ENCODE measurements around the gene CCDC12. TPM values are rescaled to one million over a fixed set of nuclear protein-coding genes. Genes with fewer than 3 reads are reported as not detected.

CCDC12 gene
- total and polyA plus RNA-seq, 2 donors (not counting 1 experiment from before 2014, with no cell fraction given) = 84.0 to 97.3 TPM

GRCh38 chr3:47003461-47004368 lies 27.2 kb upstream of the CCDC12 start:
- Histone ChIP-seq H3K4me1 (ENCODE audit: control insufficient read depth in 2 of 2, insufficient read depth in 2 of 2, low read length in 2 of 2) (peaks cover 4 to 9% of the 10 kb centered on the region in 2 donors), H3K9ac (ENCODE audit: low read length) (no peak overlapping the region), H3K79me2 (ENCODE audit: control insufficient read depth, insufficient read depth, low read length) (peaks cover 10% of the 10 kb centered on the region), H3K36me3 (replicated peaks in 1 of 2; ENCODE audit: control extremely low read depth in 1 of 2, control insufficient read depth in 1 of 2, extremely low read depth in 1 of 2, insufficient read depth in 2 of 2, low read length in 1 of 2) (peaks cover 0 to 74% of the 10 kb centered on the region in 2 experiments), H2AFZ (ENCODE audit: insufficient read depth, low read depth, low read length, poor library complexity, severe bottlenecking) (no peak overlapping the region), H3K9me3 (ENCODE audit: control extremely low read depth in 1 of 3, control insufficient read depth in 2 of 3, insufficient read depth in 1 of 3, low read length in 2 of 3) (no peaks in the 10 kb centered on the region), H3K27me3 (replicated peaks in 1 of 4; ENCODE audit: control extremely low read depth in 1 of 4, control insufficient read depth in 3 of 4, insufficient read depth in 4 of 4, low read length in 3 of 4) (no peaks in the 10 kb centered on the region), H3K27ac (ENCODE audit: low read length in 2 of 2) (no peak overlapping the region), H4K20me1 (ENCODE audit: control insufficient read depth, insufficient read depth, low read length, poor library complexity, severe bottlenecking) (no peaks in the 10 kb centered on the region), H3K4me3 (ENCODE audit: control extremely low read depth in 1 of 5, extremely low read depth in 1 of 5, insufficient read depth in 1 of 5, low read depth in 2 of 5, low read length in 4 of 5) (no peak overlapping the region), H3K4me2 (replicated peaks; ENCODE audit: low read depth, low read length, poor library complexity, severe bottlenecking) (no peak overlapping the region)
- H3K27ac Mint-ChIP-seq = no peak overlapping the region
- H3K9me3 Mint-ChIP-seq (ENCODE audit: insufficient read depth) = no peaks in the 10 kb centered on the region
- H3K4me3 Mint-ChIP-seq = no peak overlapping the region
- CTCF ChIA-PET = interaction anchor here (1.2 kb wide), 2 partner anchors 9 to 81 kb away, joined by 3 to 6 read pairs; no protein-coding TSS in a partner anchor
- no peak for TF ChIP-seq CTCF (IDR thresholded peaks at IDR 0.05)
- TF ChIP-seq EZH2 (IDR thresholded peaks at IDR 0.05; ENCODE audit: borderline replicate concordance, insufficient read depth, low read depth, low read length, poor library complexity, severe bottlenecking) = no peak
- peaks cover 3% of the 10 kb centered on the region for H3K4me1 Mint-ChIP-seq
- intact Hi-C loops (cut with micrococcal nuclease) = no loop called here
- POLR2A ChIA-PET = no interaction called here
- DNase-seq (no peak), ATAC-seq (ENCODE audit: low read depth) (no peak)
- H3K27me3 Mint-ChIP-seq = no peaks in the 10 kb centered on the region
- WGBS (ENCODE audit: insufficient coverage) = 97% methylated on average over 23 of the region's 27 CpGs

GRCh38 chr3:47003056-47003410 lies 26.5 kb upstream of the CCDC12 start:
- ChIA-PET CTCF (interaction anchor here (1.2 kb wide), 2 partner anchors 9 to 80 kb away, joined by 3 to 6 read pairs; no protein-coding TSS in a partner anchor), POLR2A (no interaction called here)
- H3K4me1 ChIP-seq (ENCODE audit: control insufficient read depth in 2 of 2, insufficient read depth in 2 of 2, low read length in 2 of 2) = peaks cover 3 to 10% of the 10 kb centered on the region in 2 donors

More at GRCh38 chr3:47003056-47003410, 26.5 kb upstream of the CCDC12 start:
- ATAC-seq (ENCODE audit: low read depth) (no peak), DNase-seq (no peak)
- no peak for TF ChIP-seq EZH2 (IDR thresholded peaks at IDR 0.05; ENCODE audit: borderline replicate concordance, insufficient read depth, low read depth, low read length, poor library complexity, severe bottlenecking)
- no peak for TF ChIP-seq CTCF (IDR thresholded peaks at IDR 0.05)
- no peaks in the 10 kb centered on the region for H3K9me3 ChIP-seq (ENCODE audit: control extremely low read depth in 1 of 3, control insufficient read depth in 2 of 3, insufficient read depth in 1 of 3, low read length in 2 of 3)
- no peak overlapping the region for H3K4me2 ChIP-seq (replicated peaks; ENCODE audit: low read depth, low read length, poor library complexity, severe bottlenecking)
- H4K20me1 ChIP-seq (ENCODE audit: control insufficient read depth, insufficient read depth, low read length, poor library complexity, severe bottlenecking) = no peaks in the 10 kb centered on the region
- H2AFZ ChIP-seq (ENCODE audit: insufficient read depth, low read depth, low read length, poor library complexity, severe bottlenecking) = no peak overlapping the region
- no peak overlapping the region for H3K9ac ChIP-seq (ENCODE audit: low read length)
- H3K27ac ChIP-seq (ENCODE audit: low read length in 2 of 2) = no peak overlapping the region
- peaks cover 14% of the 10 kb centered on the region for H3K79me2 ChIP-seq (ENCODE audit: control insufficient read depth, insufficient read depth, low read length)
- WGBS (ENCODE audit: insufficient coverage) = 96% methylated on average over 10 of the region's 10 CpGs
- no peak overlapping the region for H3K4me3 Mint-ChIP-seq
- H3K9me3 Mint-ChIP-seq (ENCODE audit: insufficient read depth) = no peaks in the 10 kb centered on the region
- no peak overlapping the region for H3K4me3 ChIP-seq (ENCODE audit: control extremely low read depth in 1 of 5, extremely low read depth in 1 of 5, insufficient read depth in 1 of 5, low read depth in 2 of 5, low read length in 4 of 5)
- H3K4me1 Mint-ChIP-seq = peaks cover 5% of the 10 kb centered on the region
- peaks cover 0 to 75% of the 10 kb centered on the region in 2 experiments for H3K36me3 ChIP-seq (replicated peaks in 1 of 2; ENCODE audit: control extremely low read depth in 1 of 2, control insufficient read depth in 1 of 2, extremely low read depth in 1 of 2, insufficient read depth in 2 of 2, low read length in 1 of 2)
- H3K27me3 Mint-ChIP-seq = no peaks in the 10 kb centered on the region
- intact Hi-C loops (cut with micrococcal nuclease) = no loop called here
- no peaks in the 10 kb centered on the region for H3K27me3 ChIP-seq (replicated peaks in 1 of 4; ENCODE audit: control extremely low read depth in 1 of 4, control insufficient read depth in 3 of 4, insufficient read depth in 4 of 4, low read length in 3 of 4)
- no peak overlapping the region for H3K27ac Mint-ChIP-seq

Data from B cell (primary cell).